Body of pancreas (tissue), 4 donors: ENCODE data around the gene GIGYF2.

ENCODE experiments used
- POLR2A ChIP-seq, 3 donors: fragments of 450-650 bp; IDR thresholded peaks; one replicate each; pipeline ENCODE4 v1.6.1; 2016; ENCODE audit warnings: antibody characterized with exemption in 3 of 3, mild to moderate bottlenecking in 2 of 3
- TF ChIP-seq, protein P1 (sequence below), 7 experiments: fragments of 450-650 bp in 4 of 7; fragments of 200-600 bp in 3 of 7; sonication (generic) in 3 of 7; IDR thresholded peaks; one replicate each; pipeline ENCODE4 v1.5.1; 2016 to 2019; ENCODE audit warnings: antibody characterized with exemption in 7 of 7

- TF ChIP-seq, protein P1, sequence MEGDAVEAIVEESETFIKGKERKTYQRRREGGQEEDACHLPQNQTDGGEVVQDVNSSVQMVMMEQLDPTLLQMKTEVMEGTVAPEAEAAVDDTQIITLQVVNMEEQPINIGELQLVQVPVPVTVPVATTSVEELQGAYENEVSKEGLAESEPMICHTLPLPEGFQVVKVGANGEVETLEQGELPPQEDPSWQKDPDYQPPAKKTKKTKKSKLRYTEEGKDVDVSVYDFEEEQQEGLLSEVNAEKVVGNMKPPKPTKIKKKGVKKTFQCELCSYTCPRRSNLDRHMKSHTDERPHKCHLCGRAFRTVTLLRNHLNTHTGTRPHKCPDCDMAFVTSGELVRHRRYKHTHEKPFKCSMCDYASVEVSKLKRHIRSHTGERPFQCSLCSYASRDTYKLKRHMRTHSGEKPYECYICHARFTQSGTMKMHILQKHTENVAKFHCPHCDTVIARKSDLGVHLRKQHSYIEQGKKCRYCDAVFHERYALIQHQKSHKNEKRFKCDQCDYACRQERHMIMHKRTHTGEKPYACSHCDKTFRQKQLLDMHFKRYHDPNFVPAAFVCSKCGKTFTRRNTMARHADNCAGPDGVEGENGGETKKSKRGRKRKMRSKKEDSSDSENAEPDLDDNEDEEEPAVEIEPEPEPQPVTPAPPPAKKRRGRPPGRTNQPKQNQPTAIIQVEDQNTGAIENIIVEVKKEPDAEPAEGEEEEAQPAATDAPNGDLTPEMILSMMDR (IDR thresholded peaks at IDR 0.05), result no peak
- no peak for TF ChIP-seq POLR2A (IDR thresholded peaks at IDR 0.05)
Measured at GRCh38 chr2:232749331-232749730, 52.2 kb downstream of the GIGYF2 start.
